HCT116 (cell line): ENCODE data around the gene KIF3C. TPM values are rescaled to one million over a fixed set of nuclear protein-coding genes. Genes with fewer than 3 reads are reported as not detected.

Source experiments
- ATAC-seq: fragments of 200-7000 bp; cut with Tn5 transposase; 2 replicates; pipeline ENCODE4 v1.9.1; 2020; ENCODE audit warnings: mild to moderate bottlenecking, moderate library complexity
- BruUV-seq: library from RNA; stranded (reverse); fragments of 400-500 nt; replicated peaks from 2 replicates; lab custom pipeline; 2021; lab: Mats Ljungman, UMichigan
- CTCF ChIA-PET: fragments of 300-600 bp; sonication (Branson Sonifier 250); formaldehyde crosslinking; loops from one replicate; lab custom pipeline; 2021; ENCODE audit warnings: antibody characterized with exemption; lab: Charles Lee
- POLR2A ChIA-PET: fragments of 300-600, 350-600 bp; sonication (Branson Sonifier 250); formaldehyde crosslinking; loops from one replicate; lab custom pipeline; 2021; ENCODE audit warnings: antibody characterized with exemption; lab: Charles Lee
- RAD21 ChIA-PET, 2 experiments: fragments of 300-600 bp; sonication (Branson Sonifier 250); formaldehyde crosslinking; loops; one replicate each; lab custom pipeline; 2023; ENCODE audit warnings: low total read pairs in 2 of 2; ENCODE audit not compliant: uncharacterized antibody in 2 of 2, unreplicated experiment in 2 of 2, low non-redundant PET in 1 of 2; lab: Charles Lee
- DNase-seq: peaks from one replicate; pipeline ENCODE4 v3.0.0-alpha.2; 2010; ENCODE audit warnings: low read depth, low spot score
- H2AFZ ChIP-seq: fragments of 200-600 bp; shearing (Covaris generic), sonication (generic); 2 replicates; pipeline ENCODE4 v1.6.1; 2017; ENCODE audit warnings: low read depth, mixed run types, mixed read lengths, antibody characterized with exemption, low read length; ENCODE audit not compliant: poor library complexity, severe bottlenecking
- H3K27ac ChIP-seq: 2 replicates; pipeline ENCODE4 v1.5.1; 2012; ENCODE audit warnings: low read depth, low read length
- H3K27me3 ChIP-seq: fragments of 200-600 bp; sonication (generic); 2 replicates; pipeline ENCODE4 v1.6.1; 2016; ENCODE audit warnings: mixed run types, low read length, mixed read lengths; ENCODE audit not compliant: insufficient read depth
- H3K36me3 ChIP-seq, 2 experiments: fragments of 200-500 bp in 1 of 2; fragments of 200-600 bp in 1 of 2; sonication (Bioruptor generic) in 1 of 2; sonication (generic) in 1 of 2; 2 replicates each; pipeline versions ENCODE4 v1.5.1 to v1.6.1; 2014 to 2016; ENCODE audit warnings: low read length in 2 of 2, inconsistent platforms in 1 of 2, mixed read lengths in 1 of 2, mixed run types in 1 of 2; ENCODE audit not compliant: insufficient read depth in 2 of 2, control insufficient read depth in 1 of 2
- H3K4me1 ChIP-seq, 2 experiments: fragments of 200-600 bp in 1 of 2; sonication (generic) in 1 of 2; 2 replicates each; pipeline versions ENCODE4 v1.5.1 to v1.6.1; 2012 to 2017; ENCODE audit warnings: low read length in 2 of 2, inconsistent platforms in 1 of 2, mild to moderate bottlenecking in 1 of 2, mixed read lengths in 1 of 2, mixed run types in 1 of 2, moderate library complexity in 1 of 2; ENCODE audit not compliant: insufficient read depth in 2 of 2, control insufficient read depth in 1 of 2
- H3K4me2 ChIP-seq: fragments of 200-600 bp; sonication (generic); 2 replicates; pipeline ENCODE4 v1.6.1; 2017; ENCODE audit warnings: mixed run types, low read length, mixed read lengths
- H3K4me3 ChIP-seq, 2 experiments: fragments of 200-600 bp in 1 of 2; sonication (generic) in 1 of 2; replicated peaks in 1 of 2; 2 replicates each; pipeline ENCODE4 v1.5.1; 2011 to 2016; ENCODE audit warnings: low read length in 2 of 2, control low read depth in 1 of 2, low read depth in 1 of 2, mild to moderate bottlenecking in 1 of 2, mixed read lengths in 1 of 2, mixed run types in 1 of 2
- H3K79me2 ChIP-seq: fragments of 200-600 bp; sonication (generic); 2 replicates; pipeline ENCODE4 v1.6.1; 2017; ENCODE audit warnings: mild to moderate bottlenecking, mixed run types, low read length, moderate library complexity, mixed read lengths; ENCODE audit not compliant: insufficient read depth
- H3K9ac ChIP-seq: fragments of 200-600 bp; sonication (generic); 2 replicates; pipeline ENCODE4 v1.6.1; 2016; ENCODE audit warnings: low read length, mixed read lengths
- H3K9me2 ChIP-seq: fragments of 200-600 bp; sonication (generic), shearing (Covaris generic); 2 replicates; pipeline ENCODE4 v1.6.1; 2017; ENCODE audit warnings: mixed run types, mild to moderate bottlenecking, moderate library complexity; ENCODE audit not compliant: insufficient read depth
- H3K9me3 ChIP-seq, 2 experiments: fragments of 200-500 bp in 1 of 2; fragments of 200-600 bp in 1 of 2; sonication (Bioruptor generic) in 1 of 2; sonication (generic) in 1 of 2; 2 replicates each; pipeline ENCODE4 v1.6.1; 2014 to 2017; ENCODE audit warnings: low read length in 2 of 2, mixed read lengths in 2 of 2, inconsistent platforms in 1 of 2, low read depth in 1 of 2, mild to moderate bottlenecking in 1 of 2, mixed run types in 1 of 2, moderate library complexity in 1 of 2; ENCODE audit not compliant: control insufficient read depth in 1 of 2, insufficient read depth in 1 of 2
- H4K20me1 ChIP-seq: fragments of 200-600 bp; sonication (generic), shearing (Covaris generic); 2 replicates; pipeline ENCODE4 v1.6.1; 2017; ENCODE audit warnings: mixed run types, mild to moderate bottlenecking, moderate library complexity; ENCODE audit not compliant: insufficient read depth
- CBX3 ChIP-seq: IDR thresholded peaks from 2 replicates; pipeline ENCODE4 v1.6.1; 2012; ENCODE audit warnings: low read depth
- EGR1 ChIP-seq: IDR thresholded peaks from 2 replicates; pipeline ENCODE4 v1.6.1; 2012; ENCODE audit warnings: low read depth
- ELF1 ChIP-seq: IDR thresholded peaks from 2 replicates; pipeline ENCODE4 v1.6.1; 2012; ENCODE audit warnings: low read depth, borderline replicate concordance
- EZH2 ChIP-seq: fragments of 200-600 bp; sonication (generic); IDR thresholded peaks from 2 replicates; pipeline ENCODE4 v1.6.1; 2017; ENCODE audit warnings: antibody characterized with exemption, mixed run types
- JUND ChIP-seq: IDR thresholded peaks from 2 replicates; pipeline ENCODE4 v1.6.1; 2012
- RAD21 ChIP-seq: IDR thresholded peaks from 2 replicates; pipeline ENCODE4 v1.6.1; 2012; ENCODE audit warnings: low read depth, mild to moderate bottlenecking
- SP1 ChIP-seq: IDR thresholded peaks from 2 replicates; pipeline ENCODE4 v1.6.1; 2012; ENCODE audit warnings: low read depth
- SRF ChIP-seq: IDR thresholded peaks from 2 replicates; pipeline ENCODE4 v1.6.1; 2012; ENCODE audit warnings: low read depth
- TCF7L2 ChIP-seq: IDR thresholded peaks from 2 replicates; pipeline ENCODE4 v1.7.0; 2011; ENCODE audit warnings: borderline replicate concordance, inconsistent platforms; ENCODE audit not compliant: insufficient read depth, insufficient read length; ENCODE audit errors: extremely low read depth
- ZFX ChIP-seq: fragments of 450-650 bp; IDR thresholded peaks from 2 replicates; pipeline ENCODE4 v1.6.1; 2017
- ZNF274 ChIP-seq: fragments of 200-500 bp; sonication (Bioruptor generic); IDR thresholded peaks from 2 replicates; pipeline ENCODE4 v1.6.1; 2014; ENCODE audit warnings: mild to moderate bottlenecking, low read depth, low read length, inconsistent platforms
- intact Hi-C: fragments of 100-400 bp; cut with micrococcal nuclease; formaldehyde crosslinking; loops from 2 replicates; pipeline ENCODE4 v1.10.0; 2022
- total RNA-seq: library from RNA; stranded (reverse); gene quantifications from one replicate; pipeline ENCODE4 v1.2.1, GENCODE V29; 2021; ENCODE audit not compliant: unreplicated experiment
- TF ChIP-seq, protein P1 (sequence below), 3 experiments: fragments of 200-600 bp in 1 of 3; sonication (generic) in 1 of 3; IDR thresholded peaks in 2 of 3; conservative IDR thresholded peaks in 1 of 3; 2 replicates each; pipeline ENCODE4 v1.5.1; 2012 to 2017; ENCODE audit warnings: low read depth in 2 of 3, low read length in 2 of 3, antibody characterized with exemption in 1 of 3, borderline replicate concordance in 1 of 3, control low read depth in 1 of 3, mild to moderate bottlenecking in 1 of 3, mixed read lengths in 1 of 3, mixed run types in 1 of 3, moderate library complexity in 1 of 3; ENCODE audit not compliant: insufficient read depth in 1 of 3
- TF ChIP-seq, protein P2 (sequence below): IDR thresholded peaks from 2 replicates; pipeline ENCODE4 v1.6.1; 2012; ENCODE audit warnings: low read depth
- TF ChIP-seq, protein P3 (sequence below): IDR thresholded peaks from 2 replicates; pipeline ENCODE4 v1.6.1; 2011; ENCODE audit warnings: mild to moderate bottlenecking, low read length, moderate library complexity; ENCODE audit not compliant: insufficient replicate concordance; ENCODE audit errors: extremely low read depth

Gene KIF3C
- total RNA-seq, 1 experiment from 2014 or later: 5.4 TPM

DNA sequence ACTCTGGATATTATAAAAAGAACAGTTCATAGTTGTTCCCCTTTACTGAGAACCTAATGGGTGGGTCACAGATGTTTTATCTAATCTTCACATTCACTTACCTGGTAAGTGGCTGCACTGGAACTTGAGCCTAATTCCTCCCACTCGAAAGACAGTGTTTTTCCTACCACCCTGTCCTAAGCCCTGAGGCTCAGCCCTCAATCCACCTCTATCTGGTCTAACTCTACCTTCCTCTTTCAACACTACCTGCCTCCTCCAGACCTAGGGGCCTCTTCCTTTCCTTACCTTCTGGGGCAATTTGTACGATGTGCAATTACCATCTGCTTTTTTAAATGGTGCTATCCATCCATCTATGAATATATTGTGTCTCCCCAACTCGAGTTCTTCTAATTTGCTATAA lies 9.7 kb upstream of the KIF3C start:
- DNase-seq: no peak
- intact Hi-C loops: loop anchor here (1.0 to 5.0 kb wide), 3 partner anchors 41 to 153 kb away; no protein-coding TSS in a partner anchor
- H3K9ac ChIP-seq: no peak overlapping the region
- H4K20me1 ChIP-seq: no peaks in the 10 kb centered on the region
- H3K9me3 ChIP-seq: no peaks in the 10 kb centered on the region
- H2AFZ ChIP-seq: peak overlapping the region; percentile 12
- CTCF ChIA-PET: interaction anchor here (0.7 to 1.4 kb wide), 11 partner anchors 8 to 153 kb away, joined by 3 to 8 read pairs (median 4); no protein-coding TSS in a partner anchor
- no peaks in the 10 kb centered on the region for H3K36me3 ChIP-seq
- TF ChIP-seq CBX3 (no peak), ZNF274 (no peak), JUND (no peak), ELF1 (no peak), TCF7L2 (no peak), EGR1 (no peak), EZH2 (no peak), ZFX (no peak), RAD21 (no peak), SRF (no peak), SP1 (no peak)
- TF ChIP-seq, protein P1, sequence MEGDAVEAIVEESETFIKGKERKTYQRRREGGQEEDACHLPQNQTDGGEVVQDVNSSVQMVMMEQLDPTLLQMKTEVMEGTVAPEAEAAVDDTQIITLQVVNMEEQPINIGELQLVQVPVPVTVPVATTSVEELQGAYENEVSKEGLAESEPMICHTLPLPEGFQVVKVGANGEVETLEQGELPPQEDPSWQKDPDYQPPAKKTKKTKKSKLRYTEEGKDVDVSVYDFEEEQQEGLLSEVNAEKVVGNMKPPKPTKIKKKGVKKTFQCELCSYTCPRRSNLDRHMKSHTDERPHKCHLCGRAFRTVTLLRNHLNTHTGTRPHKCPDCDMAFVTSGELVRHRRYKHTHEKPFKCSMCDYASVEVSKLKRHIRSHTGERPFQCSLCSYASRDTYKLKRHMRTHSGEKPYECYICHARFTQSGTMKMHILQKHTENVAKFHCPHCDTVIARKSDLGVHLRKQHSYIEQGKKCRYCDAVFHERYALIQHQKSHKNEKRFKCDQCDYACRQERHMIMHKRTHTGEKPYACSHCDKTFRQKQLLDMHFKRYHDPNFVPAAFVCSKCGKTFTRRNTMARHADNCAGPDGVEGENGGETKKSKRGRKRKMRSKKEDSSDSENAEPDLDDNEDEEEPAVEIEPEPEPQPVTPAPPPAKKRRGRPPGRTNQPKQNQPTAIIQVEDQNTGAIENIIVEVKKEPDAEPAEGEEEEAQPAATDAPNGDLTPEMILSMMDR (IDR thresholded peaks at IDR 0.05 in 2 of 3, conservative IDR thresholded peaks at IDR 0.05 in 1 of 3; ENCODE audit: borderline replicate concordance in 1 of 3, insufficient read depth in 1 of 3, low read depth in 2 of 3, low read length in 2 of 3): no peak
- TF ChIP-seq, protein P2, sequence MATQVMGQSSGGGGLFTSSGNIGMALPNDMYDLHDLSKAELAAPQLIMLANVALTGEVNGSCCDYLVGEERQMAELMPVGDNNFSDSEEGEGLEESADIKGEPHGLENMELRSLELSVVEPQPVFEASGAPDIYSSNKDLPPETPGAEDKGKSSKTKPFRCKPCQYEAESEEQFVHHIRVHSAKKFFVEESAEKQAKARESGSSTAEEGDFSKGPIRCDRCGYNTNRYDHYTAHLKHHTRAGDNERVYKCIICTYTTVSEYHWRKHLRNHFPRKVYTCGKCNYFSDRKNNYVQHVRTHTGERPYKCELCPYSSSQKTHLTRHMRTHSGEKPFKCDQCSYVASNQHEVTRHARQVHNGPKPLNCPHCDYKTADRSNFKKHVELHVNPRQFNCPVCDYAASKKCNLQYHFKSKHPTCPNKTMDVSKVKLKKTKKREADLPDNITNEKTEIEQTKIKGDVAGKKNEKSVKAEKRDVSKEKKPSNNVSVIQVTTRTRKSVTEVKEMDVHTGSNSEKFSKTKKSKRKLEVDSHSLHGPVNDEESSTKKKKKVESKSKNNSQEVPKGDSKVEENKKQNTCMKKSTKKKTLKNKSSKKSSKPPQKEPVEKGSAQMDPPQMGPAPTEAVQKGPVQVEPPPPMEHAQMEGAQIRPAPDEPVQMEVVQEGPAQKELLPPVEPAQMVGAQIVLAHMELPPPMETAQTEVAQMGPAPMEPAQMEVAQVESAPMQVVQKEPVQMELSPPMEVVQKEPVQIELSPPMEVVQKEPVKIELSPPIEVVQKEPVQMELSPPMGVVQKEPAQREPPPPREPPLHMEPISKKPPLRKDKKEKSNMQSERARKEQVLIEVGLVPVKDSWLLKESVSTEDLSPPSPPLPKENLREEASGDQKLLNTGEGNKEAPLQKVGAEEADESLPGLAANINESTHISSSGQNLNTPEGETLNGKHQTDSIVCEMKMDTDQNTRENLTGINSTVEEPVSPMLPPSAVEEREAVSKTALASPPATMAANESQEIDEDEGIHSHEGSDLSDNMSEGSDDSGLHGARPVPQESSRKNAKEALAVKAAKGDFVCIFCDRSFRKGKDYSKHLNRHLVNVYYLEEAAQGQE: no peak
- TF ChIP-seq, protein P3, sequence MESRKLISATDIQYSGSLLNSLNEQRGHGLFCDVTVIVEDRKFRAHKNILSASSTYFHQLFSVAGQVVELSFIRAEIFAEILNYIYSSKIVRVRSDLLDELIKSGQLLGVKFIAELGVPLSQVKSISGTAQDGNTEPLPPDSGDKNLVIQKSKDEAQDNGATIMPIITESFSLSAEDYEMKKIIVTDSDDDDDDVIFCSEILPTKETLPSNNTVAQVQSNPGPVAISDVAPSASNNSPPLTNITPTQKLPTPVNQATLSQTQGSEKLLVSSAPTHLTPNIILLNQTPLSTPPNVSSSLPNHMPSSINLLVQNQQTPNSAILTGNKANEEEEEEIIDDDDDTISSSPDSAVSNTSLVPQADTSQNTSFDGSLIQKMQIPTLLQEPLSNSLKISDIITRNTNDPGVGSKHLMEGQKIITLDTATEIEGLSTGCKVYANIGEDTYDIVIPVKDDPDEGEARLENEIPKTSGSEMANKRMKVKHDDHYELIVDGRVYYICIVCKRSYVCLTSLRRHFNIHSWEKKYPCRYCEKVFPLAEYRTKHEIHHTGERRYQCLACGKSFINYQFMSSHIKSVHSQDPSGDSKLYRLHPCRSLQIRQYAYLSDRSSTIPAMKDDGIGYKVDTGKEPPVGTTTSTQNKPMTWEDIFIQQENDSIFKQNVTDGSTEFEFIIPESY: no peak
- H3K4me2 ChIP-seq: peak overlapping the region; percentile 62
- no peaks in the 10 kb centered on the region for H3K27me3 ChIP-seq
- no peak overlapping the region for H3K4me3 ChIP-seq
- POLR2A ChIA-PET: interaction anchor here (0.7 kb wide), 1 partner anchor 42 kb away, joined by 5 read pairs; the partner anchor contains the start of gene RAB10
- BruUV-seq: no TSS peak
- H3K79me2 ChIP-seq: no peaks in the 10 kb centered on the region
- peaks cover 5 to 11% of the 10 kb centered on the region in 2 experiments; a peak in 2 of 4 replicates for H3K4me1 ChIP-seq
- no peak overlapping the region for H3K27ac ChIP-seq
- RAD21 ChIA-PET: interaction anchor here in 1 of 2 experiments (1.0 kb wide), 1 partner anchor 153 kb away, joined by 3 read pairs; no protein-coding TSS in a partner anchor
- peak; percentile 39 for ATAC-seq
- H3K9me2 ChIP-seq: no peaks in the 10 kb centered on the region
